Transverse colon (tissue), 4 donors: ENCODE data around the gene HSCB. TPM values are rescaled to one million over a fixed set of nuclear protein-coding genes. Genes with fewer than 3 reads are reported as not detected.

Experiments
- DNase-seq: peaks from one replicate; pipeline ENCODE4 v3.0.0-alpha.2; 2019
- H3K27ac ChIP-seq, 4 donors: fragments of 200-600 bp; sonication (generic); 2 replicates each; pipeline ENCODE4 v1.5.1; 2016 to 2018; ENCODE audit warnings: inconsistent platforms in 4 of 4
- H3K27me3 ChIP-seq: fragments of 200-600 bp; sonication (generic); 2 replicates; pipeline ENCODE4 v1.5.1; 2017; ENCODE audit warnings: inconsistent platforms
- H3K36me3 ChIP-seq, 4 donors: fragments of 200-600 bp; sonication (generic); 2 replicates each; pipeline ENCODE4 v1.5.1; 2017 to 2019; ENCODE audit warnings: inconsistent platforms in 4 of 4
- H3K4me1 ChIP-seq, 4 donors: fragments of 200-600 bp; sonication (generic); 2 replicates each; pipeline ENCODE4 v1.5.1; 2017 to 2020; ENCODE audit warnings: inconsistent platforms in 4 of 4
- H3K4me3 ChIP-seq, 4 donors: fragments of 200-600 bp; sonication (generic); 1 replicate in 1 of 4; 2 replicates in 3 of 4; pipeline versions ENCODE4 v1.5.1 to v1.6.1; 2017 to 2019; ENCODE audit warnings: inconsistent platforms in 4 of 4
- H3K9me3 ChIP-seq, 2 donors: fragments of 200-600 bp; sonication (generic); 2 replicates each; pipeline ENCODE4 v1.5.1; 2017 to 2019; ENCODE audit warnings: inconsistent platforms in 2 of 2
- EP300 ChIP-seq: sonication (generic); formaldehyde crosslinking; IDR thresholded peaks from one replicate; pipeline ENCODE4 v1.6.1; 2017; ENCODE audit warnings: antibody characterized with exemption, low read depth
- POLR2A ChIP-seq: fragments of 450-650 bp; IDR thresholded peaks from one replicate; pipeline ENCODE4 v1.6.1; 2016; ENCODE audit warnings: antibody characterized with exemption, mild to moderate bottlenecking, moderate library complexity
- POLR2AphosphoS5 ChIP-seq, 3 donors: sonication (generic); formaldehyde crosslinking; IDR thresholded peaks; one replicate each; pipeline ENCODE4 v1.6.1; 2016; ENCODE audit warnings: antibody characterized with exemption in 3 of 3
- WGBS, 2 donors: methylation state at CpG; one replicate each; pipeline ENCODE4 v1.1.5; 2018; ENCODE audit warnings: low coverage in 1 of 2; 5-methylcytosine and 5-hydroxymethylcytosine counted together
- in situ Hi-C, 4 donors: fragments of 200-750 bp; cut with MboI; loops; one replicate each; pipeline versions ENCODE4 v1.15.0 to v1.15.1; 2017; ENCODE audit warnings: low sequenced_read_pairs in 3 of 4, low pct_ligation_motif_present in 1 of 4, low pct_unique_long_range_greater_than_20kb in 1 of 4
- intact Hi-C: fragments of 100-400 bp; cut with DNase I; formaldehyde crosslinking; loops from one replicate; pipeline ENCODE4 v1.15.1; 2023; ENCODE audit warnings: low total_unique reads
- total RNA-seq, 4 donors: library from RNA; depleted of rRNA; stranded (reverse); fragments of >200 nt; gene quantifications; one replicate each; pipeline ENCODE4 v1.1.0, GENCODE V29; 2016
- TF ChIP-seq, protein P1 (sequence below), 5 experiments: fragments of 200-600 bp in 3 of 5; fragments of 450-650 bp in 2 of 5; sonication (generic) in 3 of 5; IDR thresholded peaks; 1 replicate in 2 of 5; 2 replicates in 3 of 5; pipeline ENCODE4 v1.5.1; 2016 to 2017; ENCODE audit warnings: antibody characterized with exemption in 5 of 5, inconsistent platforms in 3 of 5, mild to moderate bottlenecking in 2 of 5, moderate library complexity in 1 of 5

Gene HSCB
- total RNA-seq, 4 donors from 2014 or later, result 2.6 to 25.3 (median 20.5) TPM

DNA sequence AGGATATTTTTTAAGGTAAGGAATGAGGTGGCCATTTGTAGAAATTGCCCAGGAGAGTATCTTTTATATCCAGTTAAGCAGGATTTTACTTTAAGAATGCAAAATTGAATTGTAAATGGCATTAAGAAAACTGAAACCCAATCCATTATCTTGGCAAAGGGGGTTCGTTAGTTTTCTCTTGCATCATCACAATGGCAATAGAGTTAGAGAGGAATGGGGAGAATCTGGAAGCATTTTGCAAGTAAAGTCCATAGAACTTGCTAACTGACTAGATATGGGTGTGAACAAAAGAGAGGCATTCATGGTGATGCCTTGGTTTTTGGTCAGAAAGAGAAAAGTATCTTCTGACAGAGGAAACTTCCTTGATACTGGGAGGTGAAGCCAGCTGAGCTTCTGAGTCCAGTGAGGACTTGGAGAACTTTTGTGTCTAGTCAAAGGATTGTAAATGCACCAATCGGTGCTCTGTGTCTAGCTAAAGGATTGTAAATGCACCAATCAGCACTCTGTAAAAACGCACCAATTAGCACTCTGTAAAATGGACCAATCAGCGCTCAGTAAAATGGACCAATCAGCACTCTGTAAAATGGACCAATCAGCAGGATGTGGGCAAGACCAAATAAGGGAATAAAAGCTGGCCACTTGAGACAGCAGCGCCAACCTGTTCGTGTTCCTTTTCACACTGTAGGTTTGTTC is 27.0 kb downstream of the HSCB start:
- TF ChIP-seq, protein P1, sequence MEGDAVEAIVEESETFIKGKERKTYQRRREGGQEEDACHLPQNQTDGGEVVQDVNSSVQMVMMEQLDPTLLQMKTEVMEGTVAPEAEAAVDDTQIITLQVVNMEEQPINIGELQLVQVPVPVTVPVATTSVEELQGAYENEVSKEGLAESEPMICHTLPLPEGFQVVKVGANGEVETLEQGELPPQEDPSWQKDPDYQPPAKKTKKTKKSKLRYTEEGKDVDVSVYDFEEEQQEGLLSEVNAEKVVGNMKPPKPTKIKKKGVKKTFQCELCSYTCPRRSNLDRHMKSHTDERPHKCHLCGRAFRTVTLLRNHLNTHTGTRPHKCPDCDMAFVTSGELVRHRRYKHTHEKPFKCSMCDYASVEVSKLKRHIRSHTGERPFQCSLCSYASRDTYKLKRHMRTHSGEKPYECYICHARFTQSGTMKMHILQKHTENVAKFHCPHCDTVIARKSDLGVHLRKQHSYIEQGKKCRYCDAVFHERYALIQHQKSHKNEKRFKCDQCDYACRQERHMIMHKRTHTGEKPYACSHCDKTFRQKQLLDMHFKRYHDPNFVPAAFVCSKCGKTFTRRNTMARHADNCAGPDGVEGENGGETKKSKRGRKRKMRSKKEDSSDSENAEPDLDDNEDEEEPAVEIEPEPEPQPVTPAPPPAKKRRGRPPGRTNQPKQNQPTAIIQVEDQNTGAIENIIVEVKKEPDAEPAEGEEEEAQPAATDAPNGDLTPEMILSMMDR (IDR thresholded peaks at IDR 0.05), result no peak
- H3K9me3 ChIP-seq, result no peaks in the 10 kb centered on the region
- no peak overlapping the region for H3K27ac ChIP-seq
- DNase-seq, result no peak
- H3K36me3 ChIP-seq, result no peaks in the 10 kb centered on the region
- intact Hi-C loops (no loop called here), in situ Hi-C loops (no loop called here)
- WGBS, 2 donors, result 68 to 81% methylated on average over 4 to 6 of the region's 6 CpGs
- peaks cover 0 to 7% (median 4%) of the 10 kb centered on the region in 4 donors for H3K4me1 ChIP-seq
- H3K4me3 ChIP-seq, result no peak overlapping the region
- H3K27me3 ChIP-seq, result no peaks in the 10 kb centered on the region

DNA sequence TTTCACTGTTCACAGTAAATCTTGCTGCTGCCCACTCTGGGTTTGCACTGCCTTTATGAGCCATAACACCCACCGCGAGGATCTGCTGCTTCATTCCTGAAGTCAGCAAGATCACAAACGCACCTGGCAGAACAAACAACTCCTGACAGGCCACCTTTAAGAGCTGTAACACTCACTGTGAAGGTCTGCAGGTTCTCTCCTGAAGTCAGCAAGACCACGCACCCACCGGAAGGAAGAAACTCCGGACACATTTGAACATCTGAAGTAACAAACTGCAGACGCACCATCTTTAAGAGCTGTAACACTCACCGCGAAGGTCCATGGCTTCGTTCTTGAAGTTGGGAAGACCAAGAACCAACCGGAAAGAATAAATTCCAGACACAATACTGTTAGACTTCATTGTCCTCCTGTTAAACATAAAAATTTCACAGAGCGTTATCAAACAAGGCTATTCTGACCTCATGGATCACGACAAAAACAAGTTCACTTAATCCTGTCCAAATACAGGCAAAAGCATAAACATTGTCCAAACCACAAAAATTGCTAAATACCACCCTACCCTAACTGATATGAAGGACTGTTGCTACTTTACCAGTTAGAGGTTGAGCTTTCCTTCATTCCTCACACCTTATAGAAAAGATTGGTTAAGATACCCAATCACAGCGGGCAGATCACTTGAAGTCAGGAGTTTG is 27.7 kb downstream of the HSCB start:
- no peak for DNase-seq
- in situ Hi-C loops, result no loop called here
- H3K36me3 ChIP-seq, result no peaks in the 10 kb centered on the region
- no peak overlapping the region for H3K27ac ChIP-seq
- peaks cover 3 to 14% (median 8%) of the 10 kb centered on the region in 4 donors for H3K4me1 ChIP-seq
- intact Hi-C loops, result no loop called here
- H3K27me3 ChIP-seq, result no peaks in the 10 kb centered on the region
- WGBS, 2 donors, result 81 to 93% methylated on average over 4 to 14 of the region's 14 CpGs
- no peaks in the 10 kb centered on the region for H3K9me3 ChIP-seq
- TF ChIP-seq POLR2AphosphoS5 (IDR thresholded peaks at IDR 0.05) (no peak), EP300 (no peak), POLR2A (no peak)
- TF ChIP-seq, protein P1 (IDR thresholded peaks at IDR 0.05), result no peak
- no peak overlapping the region for H3K4me3 ChIP-seq

DNA sequence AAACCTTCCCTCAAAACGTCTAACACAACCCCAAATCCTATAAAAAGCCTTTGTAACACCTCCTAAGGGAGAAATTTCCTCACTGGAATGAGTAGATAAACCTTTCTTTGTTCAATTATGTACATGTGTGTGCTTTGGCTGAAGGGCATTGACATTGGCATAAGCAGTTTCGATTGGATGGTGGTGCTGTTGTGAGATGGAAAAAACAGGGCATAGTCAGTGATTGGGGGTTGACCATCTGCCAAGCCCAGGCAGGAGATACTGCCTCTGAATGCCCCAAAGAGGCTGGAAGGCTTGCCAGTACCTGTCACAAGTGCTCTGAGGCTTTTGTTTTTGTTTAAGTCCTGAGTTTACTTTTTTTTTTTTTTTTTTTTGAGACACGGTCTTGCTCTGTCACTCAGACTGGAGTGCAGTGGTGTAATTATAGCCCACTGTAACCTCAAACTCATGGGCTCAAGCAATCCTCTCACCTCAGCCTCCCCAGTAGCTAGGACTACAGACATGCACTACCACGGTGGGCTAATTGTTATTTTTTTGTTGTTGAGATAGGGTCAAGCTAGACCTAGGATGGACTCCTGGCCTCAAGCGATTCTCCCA is 29.5 kb downstream of the HSCB start:
- WGBS, 2 donors, result 67 to 75% methylated on average over 1 to 5 of the region's 5 CpGs
- H3K27ac ChIP-seq, result no peak overlapping the region

More for the DNA sequence above, 29.5 kb downstream of the HSCB start:
- Histone ChIP-seq H3K36me3 (no peaks in the 10 kb centered on the region), H3K4me1 (peaks cover 12 to 26% (median 14%) of the 10 kb centered on the region in 4 donors), H3K9me3 (no peaks in the 10 kb centered on the region), H3K4me3 (no peak overlapping the region), H3K27me3 (no peaks in the 10 kb centered on the region)
- intact Hi-C loops (no loop called here), in situ Hi-C loops (no loop called here)
- TF ChIP-seq POLR2AphosphoS5 (IDR thresholded peaks at IDR 0.05), result no peak
- TF ChIP-seq POLR2A, result no peak
- TF ChIP-seq, protein P1 (IDR thresholded peaks at IDR 0.05), result no peak
- TF ChIP-seq EP300, result no peak
- DNase-seq, result no peak
